Measurements from ENCODE around the gene C2orf92.

C2orf92 gene

DNA sequence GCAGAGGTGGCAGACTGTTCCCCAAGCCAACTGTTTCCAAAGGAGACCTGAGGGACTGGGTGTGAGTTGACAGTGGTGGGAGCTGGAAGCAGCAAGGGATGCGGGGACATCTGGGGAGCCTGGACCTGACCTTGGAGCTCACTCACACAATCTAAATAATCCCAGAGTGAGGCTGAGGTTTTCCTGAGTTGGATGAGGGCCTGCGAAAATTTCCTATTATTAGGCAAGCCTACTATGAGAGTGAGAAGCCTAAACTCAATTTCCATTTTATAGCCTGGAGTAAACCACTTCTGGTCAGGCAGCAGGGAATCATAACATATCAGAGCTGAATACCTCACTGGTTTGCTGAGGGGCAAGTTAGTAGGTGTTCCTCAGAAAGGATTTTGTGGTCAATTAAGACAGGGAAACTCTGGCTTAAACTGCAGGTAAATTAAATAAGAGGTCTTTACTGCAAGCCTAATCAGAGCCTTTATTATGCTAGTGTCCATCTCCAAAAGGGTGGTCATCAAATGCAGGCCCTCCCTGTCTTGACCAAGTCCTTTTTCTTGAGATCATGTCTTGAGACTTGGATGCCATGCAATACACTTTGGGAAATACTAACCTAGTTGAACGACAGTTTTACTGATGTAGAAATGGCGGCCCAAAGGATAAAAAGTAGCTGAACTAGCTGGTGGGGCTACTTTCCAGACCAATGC, 25.3 kb upstream of the C2orf92 start:
- Histone ChIP-seq H3F3A (ENCODE audit: insufficient read depth, low read length) (peaks cover 13% of the 10 kb centered on the region), H2AFZ (ENCODE audit: low read length) (no peak overlapping the region), H3K79me2 (ENCODE audit: low read length) (peaks cover 25% of the 10 kb centered on the region), H4K20me1 (ENCODE audit: insufficient read depth, low read length) (no peaks in the 10 kb centered on the region), H3K4me1 (ENCODE audit: low read length) (peaks cover 5% of the 10 kb centered on the region; the same call in 1 of the 2 replicates), H3K36me3 (replicated peaks; ENCODE audit: insufficient read depth, low read length) (peaks cover 13% of the 10 kb centered on the region; the same call in 1 of the 2 replicates), H3K9ac (ENCODE audit: low read length) (no peak overlapping the region), H3K27ac (ENCODE audit: low read length) (no peak overlapping the region), H3K4me2 (ENCODE audit: low read depth, low read length) (no peak overlapping the region), H3K4me3 (ENCODE audit: low read length) (no peak overlapping the region), H3K9me3 (replicated peaks; ENCODE audit: insufficient read depth, low read length) (no peaks in the 10 kb centered on the region), H3K27me3 (replicated peaks; ENCODE audit: insufficient read depth, low read length) (no peaks in the 10 kb centered on the region), H3K9me2 (replicated peaks; ENCODE audit: insufficient read depth, low read length) (no peaks in the 10 kb centered on the region)
- no peak for TF ChIP-seq EZH2 (optimal IDR thresholded peaks at IDR 0.05; ENCODE audit: low read depth, low read length)
- TF ChIP-seq, protein P1, sequence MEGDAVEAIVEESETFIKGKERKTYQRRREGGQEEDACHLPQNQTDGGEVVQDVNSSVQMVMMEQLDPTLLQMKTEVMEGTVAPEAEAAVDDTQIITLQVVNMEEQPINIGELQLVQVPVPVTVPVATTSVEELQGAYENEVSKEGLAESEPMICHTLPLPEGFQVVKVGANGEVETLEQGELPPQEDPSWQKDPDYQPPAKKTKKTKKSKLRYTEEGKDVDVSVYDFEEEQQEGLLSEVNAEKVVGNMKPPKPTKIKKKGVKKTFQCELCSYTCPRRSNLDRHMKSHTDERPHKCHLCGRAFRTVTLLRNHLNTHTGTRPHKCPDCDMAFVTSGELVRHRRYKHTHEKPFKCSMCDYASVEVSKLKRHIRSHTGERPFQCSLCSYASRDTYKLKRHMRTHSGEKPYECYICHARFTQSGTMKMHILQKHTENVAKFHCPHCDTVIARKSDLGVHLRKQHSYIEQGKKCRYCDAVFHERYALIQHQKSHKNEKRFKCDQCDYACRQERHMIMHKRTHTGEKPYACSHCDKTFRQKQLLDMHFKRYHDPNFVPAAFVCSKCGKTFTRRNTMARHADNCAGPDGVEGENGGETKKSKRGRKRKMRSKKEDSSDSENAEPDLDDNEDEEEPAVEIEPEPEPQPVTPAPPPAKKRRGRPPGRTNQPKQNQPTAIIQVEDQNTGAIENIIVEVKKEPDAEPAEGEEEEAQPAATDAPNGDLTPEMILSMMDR (IDR thresholded peaks at IDR 0.05; ENCODE audit: low read length), result no peak
- DNase-seq, result no peak

GRCh38 chr2:97645112-97645694, 24.3 kb upstream of the C2orf92 start:
- Histone ChIP-seq H3K4me3 (ENCODE audit: low read length) (peak overlapping the region; percentile 100), H3K9me2 (replicated peaks; ENCODE audit: insufficient read depth, low read length) (no peaks in the 10 kb centered on the region), H3K36me3 (replicated peaks; ENCODE audit: insufficient read depth, low read length) (peaks cover 13% of the 10 kb centered on the region; the same call in 1 of the 2 replicates), H3F3A (ENCODE audit: insufficient read depth, low read length) (peaks cover 14% of the 10 kb centered on the region), H3K4me2 (ENCODE audit: low read depth, low read length) (peak overlapping the region; percentile 89), H3K4me1 (ENCODE audit: low read length) (peaks cover 5% of the 10 kb centered on the region; the same call in 1 of the 2 replicates), H3K27ac (ENCODE audit: low read length) (peak overlapping the region; percentile 35; the same call in 1 of the 2 replicates), H4K20me1 (ENCODE audit: insufficient read depth, low read length) (no peaks in the 10 kb centered on the region), H3K79me2 (ENCODE audit: low read length) (peaks cover 25% of the 10 kb centered on the region), H3K27me3 (replicated peaks; ENCODE audit: insufficient read depth, low read length) (no peaks in the 10 kb centered on the region), H3K9ac (ENCODE audit: low read length) (peak overlapping the region; percentile 52; the same call in 1 of the 2 replicates), H3K9me3 (replicated peaks; ENCODE audit: insufficient read depth, low read length) (no peaks in the 10 kb centered on the region), H2AFZ (ENCODE audit: low read length) (peak overlapping the region; percentile 88)
- TF ChIP-seq EZH2 (optimal IDR thresholded peaks at IDR 0.05; ENCODE audit: low read depth, low read length), result no peak
- no peak for TF ChIP-seq EZH2phosphoT487 (IDR thresholded peaks at IDR 0.05; ENCODE audit: low read length)
- TF ChIP-seq, protein P1 (IDR thresholded peaks at IDR 0.05; ENCODE audit: low read length), result no peak
- no peak for DNase-seq

GRCh38 chr2:97645695-97646629, 23.6 kb upstream of the C2orf92 start, which contains the start of gene COX5B:
TSS of gene COX5B (plus strand) at chr2:97646062. CDS start at chr2:97646087, 25 bp downstream.
- H3K9me3 ChIP-seq (replicated peaks; ENCODE audit: insufficient read depth, low read length), result no peaks in the 10 kb centered on the region
- TF ChIP-seq EZH2 (optimal IDR thresholded peaks at IDR 0.05; ENCODE audit: low read depth, low read length) (no peak), EZH2phosphoT487 (IDR thresholded peaks at IDR 0.05; ENCODE audit: low read length) (no peak)
- TF ChIP-seq, protein P1 (IDR thresholded peaks at IDR 0.05; ENCODE audit: low read length), result no peak
- peaks cover 13% of the 10 kb centered on the region; the same call in 1 of the 2 replicates for H3K36me3 ChIP-seq (replicated peaks; ENCODE audit: insufficient read depth, low read length)
- peak within 1 kb of the TSS; percentile 100 for H3K4me3 ChIP-seq (ENCODE audit: low read length)
- peaks cover 25% of the 10 kb centered on the region for H3K79me2 ChIP-seq (ENCODE audit: low read length)
- peak within 1 kb of the TSS; percentile 98 for H3K9ac ChIP-seq (ENCODE audit: low read length)
- peak within 1 kb of the TSS; percentile 88 for H2AFZ ChIP-seq (ENCODE audit: low read length)
- peak within 1 kb of the TSS; percentile 57; the same call in 1 of the 2 replicates for H3K27ac ChIP-seq (ENCODE audit: low read length)
- peaks cover 5% of the 10 kb centered on the region; the same call in 1 of the 2 replicates for H3K4me1 ChIP-seq (ENCODE audit: low read length)
- no peaks in the 10 kb centered on the region for H4K20me1 ChIP-seq (ENCODE audit: insufficient read depth, low read length)
- H3K4me2 ChIP-seq (ENCODE audit: low read depth, low read length), result peak within 1 kb of the TSS; percentile 89
- no peaks in the 10 kb centered on the region for H3K9me2 ChIP-seq (replicated peaks; ENCODE audit: insufficient read depth, low read length)
- H3K27me3 ChIP-seq (replicated peaks; ENCODE audit: insufficient read depth, low read length), result no peaks in the 10 kb centered on the region
- DNase-seq, result peak; percentile 98
- peaks cover 15% of the 10 kb centered on the region for H3F3A ChIP-seq (ENCODE audit: insufficient read depth, low read length)
